Measurements from ENCODE around the gene RXRA.

Gene RXRA

DNA sequence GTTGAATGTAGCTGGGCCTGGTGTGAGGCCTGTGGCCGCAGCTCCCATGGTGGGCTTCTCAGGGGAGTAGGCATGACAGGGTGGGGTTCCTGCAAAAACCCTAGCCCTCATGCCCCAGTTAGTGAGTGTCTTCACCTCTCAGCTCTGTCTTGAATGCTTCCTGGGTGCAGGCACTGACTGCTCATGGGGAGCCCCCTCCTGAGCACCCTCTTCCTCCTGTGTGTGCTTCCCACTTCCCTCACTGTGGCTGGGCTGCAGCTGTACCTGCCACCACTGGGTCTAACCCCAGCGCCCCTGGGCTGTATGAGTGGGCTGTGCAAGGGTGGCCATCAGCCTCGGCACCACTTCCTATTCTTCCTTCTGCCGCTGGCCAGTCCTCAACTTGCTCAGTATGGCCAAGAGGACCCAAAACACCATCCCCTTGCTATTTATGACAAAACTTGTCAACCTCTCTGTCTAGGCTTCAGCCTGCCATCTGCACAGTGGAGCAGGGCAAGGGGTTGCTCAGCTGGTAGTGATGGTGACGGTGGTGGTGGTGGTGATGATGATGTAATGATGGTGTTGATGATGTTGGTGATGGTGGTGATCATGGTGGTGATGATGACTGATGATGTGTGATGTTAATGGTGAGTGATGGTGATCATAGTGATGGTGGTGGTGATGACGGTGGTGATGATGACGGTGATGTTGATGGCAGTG lies 67.5 kb downstream of the RXRA start:
- TF ChIP-seq CTCF (IDR thresholded peaks at IDR 0.05; ENCODE audit: low read depth, low read length) = no peak
- DNase-seq (ENCODE audit: extremely low read depth, low read depth) = no peak

- TF ChIP-seq CTCF (IDR thresholded peaks at IDR 0.05; ENCODE audit: low read depth, low read length) = no peak
- no peak for DNase-seq (ENCODE audit: extremely low read depth, low read depth)
These were observed 68.8 kb downstream of the RXRA start for GRCh38 chr9:134395002-134395517.

GRCh38 chr9:134395737-134396257 lies 69.5 kb downstream of the RXRA start:
- DNase-seq (ENCODE audit: extremely low read depth, low read depth) = no peak
- TF ChIP-seq CTCF (IDR thresholded peaks at IDR 0.05; ENCODE audit: low read depth, low read length) = no peak

DNA sequence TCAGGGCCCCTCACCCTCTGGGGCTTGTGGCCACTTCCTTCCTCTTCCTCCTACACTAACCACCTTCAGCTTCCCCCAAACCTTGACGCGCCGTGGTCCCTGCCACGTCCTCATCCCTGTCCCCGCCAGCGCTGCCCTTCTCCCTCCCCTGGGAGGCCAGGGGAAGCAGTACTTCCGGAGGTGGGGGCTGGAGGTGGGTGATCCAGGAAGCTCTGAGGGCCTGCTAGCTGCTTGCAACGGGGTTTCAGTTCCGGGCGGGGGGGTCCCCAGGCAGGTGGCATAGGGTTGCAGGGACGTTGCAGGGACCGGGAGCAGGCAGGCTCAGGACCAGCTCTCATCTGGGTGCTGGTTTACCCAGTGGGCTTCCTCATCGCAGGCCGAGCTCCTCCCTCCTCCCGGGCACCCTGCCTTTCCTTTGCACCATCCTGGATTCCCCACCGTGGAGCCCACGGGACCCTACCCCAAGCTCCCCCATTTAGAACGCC lies 70.0 kb downstream of the RXRA start:
- DNase-seq (ENCODE audit: extremely low read depth, low read depth) = no peak
- TF ChIP-seq CTCF (IDR thresholded peaks at IDR 0.05; ENCODE audit: low read depth, low read length) = no peak

GRCh38 chr9:134396825-134397224 lies 70.6 kb downstream of the RXRA start:
- no peak for TF ChIP-seq CTCF (IDR thresholded peaks at IDR 0.05; ENCODE audit: low read depth, low read length)

DNA sequence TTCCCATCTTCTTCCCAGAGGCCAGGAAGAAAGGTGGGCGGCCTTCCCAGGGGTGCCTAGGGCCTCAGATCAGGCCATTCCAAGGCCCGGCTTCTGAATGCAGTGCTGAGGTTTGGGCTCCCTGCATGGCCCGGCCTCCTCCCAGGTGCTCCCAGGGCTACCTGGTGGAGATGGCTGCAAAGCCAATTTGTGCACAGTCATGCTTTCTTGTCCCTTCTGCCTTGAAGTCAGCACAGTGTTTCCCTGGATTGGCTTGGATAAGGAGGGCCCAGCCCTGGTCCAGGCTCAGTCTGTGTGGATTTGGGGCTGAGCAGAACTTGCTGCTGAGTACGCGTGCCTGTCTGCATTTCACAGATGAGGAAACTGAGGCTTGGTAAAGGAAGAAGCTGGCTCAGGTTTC lies 72.5 kb downstream of the RXRA start:
- no peak for TF ChIP-seq CTCF (IDR thresholded peaks at IDR 0.05; ENCODE audit: low read depth, low read length)
- DNase-seq (ENCODE audit: extremely low read depth, low read depth) = no peak

More at GRCh38 chr9:134396825-134397224, 70.6 kb downstream of the RXRA start:
- DNase-seq (ENCODE audit: extremely low read depth, low read depth) = no peak

GRCh38 chr9:134399435-134400056 lies 73.3 kb downstream of the RXRA start:
- TF ChIP-seq CTCF (IDR thresholded peaks at IDR 0.05; ENCODE audit: low read depth, low read length) = peak; percentile 52
- DNase-seq (ENCODE audit: extremely low read depth, low read depth) = no peak

Measured in AG09319 (cell line).